H4 (cell line): ENCODE measurements around the gene PKN1. TPM values are rescaled to one million over a fixed set of nuclear protein-coding genes. Genes with fewer than 3 reads are reported as not detected.
A peak's percentile ranks its signal among the peaks of the same experiment; 100 is the strongest.

Experiments
- DNase-seq: peaks from one replicate; pipeline ENCODE4 v3.0.0-alpha.2; 2015; ENCODE audit warnings: low spot score
- total RNA-seq: library from RNA; depleted of rRNA; stranded (reverse); fragments of >200 nt; shearing (Covaris generic); gene quantifications from 2 replicates; pipeline ENCODE4 v1.2.3, GENCODE V29; 2014

PKN1 gene
- total RNA-seq, 1 experiment from 2014 or later, result 19.0 TPM

DNA sequence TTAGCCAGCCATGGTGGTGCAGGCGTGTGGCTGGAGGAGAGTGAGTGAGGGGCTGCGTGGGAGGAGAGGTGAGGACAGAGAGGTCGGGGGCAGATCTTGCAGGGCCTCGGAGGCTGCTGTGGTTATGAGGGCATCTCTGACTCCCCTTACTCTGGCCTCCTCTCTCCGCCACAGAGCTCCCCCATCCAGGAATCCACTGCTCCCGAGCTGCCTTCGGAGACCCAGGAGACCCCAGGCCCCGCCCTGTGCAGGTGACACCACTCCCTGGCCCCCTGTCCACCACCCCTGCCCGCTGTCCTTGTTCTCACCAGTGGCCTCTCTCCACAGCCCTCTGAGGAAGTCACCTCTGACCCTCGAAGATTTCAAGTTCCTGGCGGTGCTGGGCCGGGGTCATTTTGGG lies 34.3 kb downstream of the PKN1 start:
- DNase-seq, result no peak

DNA sequence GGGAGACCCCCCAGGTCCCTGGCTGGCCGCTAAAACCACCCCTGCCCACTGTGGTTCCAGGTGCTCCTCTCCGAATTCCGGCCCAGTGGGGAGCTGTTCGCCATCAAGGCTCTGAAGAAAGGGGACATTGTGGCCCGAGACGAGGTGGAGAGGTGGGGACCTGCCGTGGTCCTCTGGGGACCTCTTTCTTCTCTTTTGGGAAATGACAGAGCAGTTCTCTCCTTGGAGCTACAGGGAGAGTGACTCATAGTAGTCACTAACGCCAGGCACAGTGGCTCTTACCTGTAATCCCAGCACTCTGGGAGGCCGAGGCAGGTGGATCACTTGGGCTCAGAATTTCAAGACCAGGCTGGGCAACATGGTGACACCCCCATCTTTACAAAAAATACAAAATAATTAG lies 34.7 kb downstream of the PKN1 start:
- peak; percentile 6 for DNase-seq

DNA sequence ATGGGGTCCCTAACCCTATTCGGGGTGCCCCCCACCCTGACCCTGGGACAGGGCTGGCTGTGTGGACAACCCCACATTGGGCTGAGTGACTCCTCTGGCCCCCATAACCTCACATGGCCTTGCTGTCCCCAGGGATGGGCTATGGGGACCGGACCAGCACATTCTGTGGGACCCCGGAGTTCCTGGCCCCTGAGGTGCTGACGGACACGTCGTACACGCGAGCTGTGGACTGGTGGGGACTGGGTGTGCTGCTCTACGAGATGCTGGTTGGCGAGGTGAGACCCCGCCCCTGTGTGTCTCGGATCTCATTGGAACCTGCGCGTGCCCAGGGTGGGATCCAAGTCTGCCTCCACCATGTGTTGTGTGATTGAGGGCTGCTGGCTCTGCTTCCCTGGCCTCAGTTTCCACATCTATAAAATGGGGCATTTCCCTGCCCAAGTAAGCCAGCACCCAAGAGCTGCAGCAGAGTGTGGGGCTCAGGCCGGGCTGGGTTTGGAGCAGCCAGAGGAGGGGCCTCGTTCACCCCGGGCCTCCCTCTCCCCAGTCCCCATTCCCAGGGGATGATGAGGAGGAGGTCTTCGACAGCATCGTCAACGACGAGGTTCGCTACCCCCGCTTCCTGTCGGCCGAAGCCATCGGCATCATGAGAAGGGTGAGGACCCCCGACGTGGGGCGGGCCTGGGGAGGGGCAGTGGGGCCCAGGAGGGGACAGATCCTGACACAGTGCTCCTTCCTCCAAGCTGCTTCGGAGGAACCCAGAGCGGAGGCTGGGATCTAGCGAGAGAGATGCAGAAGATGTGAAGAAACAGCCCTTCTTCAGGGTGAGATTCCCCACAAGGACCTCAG lies 37.1 kb downstream of the PKN1 start:
- no peak for DNase-seq

DNA sequence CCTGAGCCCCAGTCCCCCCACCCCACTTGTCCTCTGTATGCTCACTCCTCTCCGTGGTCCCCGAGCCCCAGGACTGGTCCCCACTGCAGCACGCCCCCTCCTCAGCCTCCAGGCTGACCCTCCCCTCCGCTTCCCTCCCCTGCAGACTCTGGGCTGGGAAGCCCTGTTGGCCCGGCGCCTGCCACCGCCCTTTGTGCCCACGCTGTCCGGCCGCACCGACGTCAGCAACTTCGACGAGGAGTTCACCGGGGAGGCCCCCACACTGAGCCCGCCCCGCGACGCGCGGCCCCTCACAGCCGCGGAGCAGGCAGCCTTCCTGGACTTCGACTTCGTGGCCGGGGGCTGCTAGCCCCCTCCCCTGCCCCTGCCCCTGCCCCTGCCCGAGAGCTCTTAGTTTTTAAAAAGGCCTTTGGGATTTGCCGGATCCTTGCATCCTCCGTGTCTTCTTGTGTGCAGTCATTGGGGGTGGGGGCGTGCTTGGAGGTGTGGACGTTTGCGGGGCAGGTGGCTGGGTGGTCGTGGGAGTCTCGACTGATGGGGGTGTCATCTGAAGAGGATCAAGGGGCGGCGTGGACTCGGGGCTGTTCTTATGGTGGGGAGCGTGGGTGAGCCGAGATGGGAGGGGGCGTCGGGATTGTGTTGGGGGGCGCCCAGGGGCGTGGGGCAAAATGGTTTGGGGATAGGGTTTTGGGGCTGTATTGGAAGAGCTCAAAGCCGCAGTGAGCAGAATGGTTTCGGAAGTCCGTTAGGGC lies 38.5 kb downstream of the PKN1 start:
- DNase-seq, result no peak

DNA sequence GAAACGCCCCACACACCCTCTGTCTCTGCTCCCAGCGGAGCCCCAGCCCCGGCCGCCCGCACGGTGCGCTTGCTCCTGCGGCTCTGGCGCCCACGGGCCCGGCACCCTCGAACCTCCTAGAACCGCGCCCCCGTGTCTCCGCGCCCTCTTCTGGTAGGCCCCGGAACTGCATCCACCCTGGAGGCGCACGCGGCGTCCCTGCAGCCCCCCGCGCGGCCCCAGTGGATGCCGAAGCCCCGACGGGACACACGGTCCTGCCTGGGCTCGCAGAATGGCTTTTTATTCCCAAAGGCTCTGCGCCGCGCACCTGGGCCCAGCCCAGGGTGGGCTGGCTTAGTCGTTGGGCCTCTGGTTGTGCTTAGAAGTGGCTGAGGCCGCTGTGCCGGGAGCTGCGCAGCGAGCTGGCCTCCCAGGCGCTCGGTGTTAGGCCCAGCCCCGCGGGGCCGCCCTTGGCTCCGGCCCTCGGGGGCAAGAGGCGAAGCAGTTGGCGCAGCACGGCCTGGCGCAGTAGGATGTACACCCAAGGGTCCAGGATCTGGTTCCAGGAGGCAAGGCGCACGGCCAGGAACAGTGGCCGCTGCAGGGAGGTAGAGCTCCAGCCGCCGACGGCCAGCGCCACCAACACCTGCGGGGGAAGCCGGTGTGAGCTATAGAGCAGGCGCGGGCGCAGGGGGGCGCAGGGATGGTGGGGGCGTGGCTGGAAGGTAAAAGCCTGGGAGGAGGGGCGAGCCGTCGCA lies 39.3 kb downstream of the PKN1 start:
- no peak for DNase-seq

DNA sequence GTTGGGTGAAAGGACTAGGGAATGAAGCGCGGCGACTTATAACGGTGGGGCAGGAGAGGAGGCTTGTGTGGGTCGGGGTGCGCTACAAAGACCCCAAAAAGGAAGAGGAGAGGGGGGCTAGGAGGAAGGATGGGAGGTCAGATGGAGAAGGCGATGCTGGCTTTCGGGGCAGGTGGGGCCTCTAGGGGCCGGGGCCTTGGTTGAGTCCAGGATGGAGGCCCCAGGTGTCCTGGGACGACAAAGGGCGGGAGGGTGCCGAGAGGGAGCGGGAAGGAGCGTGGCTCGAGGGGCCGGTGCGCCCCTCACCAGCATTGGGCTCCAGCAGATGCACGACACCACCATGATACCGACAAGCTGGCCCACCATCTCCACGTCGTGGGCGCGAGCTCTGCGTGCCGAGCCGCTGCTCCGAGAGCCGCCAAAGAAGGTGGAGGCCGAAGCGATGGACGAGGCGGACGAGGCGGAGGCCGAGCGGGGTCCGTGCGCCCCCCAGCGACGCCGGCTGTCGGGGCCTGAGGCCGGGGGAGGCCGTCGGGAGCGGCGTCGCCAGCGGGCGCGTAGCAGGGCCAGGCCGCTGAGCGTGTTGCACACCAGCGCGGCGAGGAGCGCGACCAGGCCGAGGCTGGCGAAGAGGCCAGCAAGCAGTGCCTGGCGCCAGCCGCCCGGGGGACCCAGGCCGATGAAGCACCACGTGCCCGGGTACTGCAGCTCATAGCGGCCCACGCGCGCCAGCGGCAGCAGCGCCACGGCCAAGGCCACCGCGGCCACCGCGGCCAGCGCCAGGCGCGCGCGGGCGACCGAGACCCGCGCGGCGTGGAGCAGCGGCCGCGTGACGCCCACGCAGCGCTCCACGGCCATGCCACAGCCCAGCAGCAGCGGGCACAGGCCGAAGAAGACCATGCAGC lies 40.2 kb downstream of the PKN1 start:
- no peak for DNase-seq

DNA sequence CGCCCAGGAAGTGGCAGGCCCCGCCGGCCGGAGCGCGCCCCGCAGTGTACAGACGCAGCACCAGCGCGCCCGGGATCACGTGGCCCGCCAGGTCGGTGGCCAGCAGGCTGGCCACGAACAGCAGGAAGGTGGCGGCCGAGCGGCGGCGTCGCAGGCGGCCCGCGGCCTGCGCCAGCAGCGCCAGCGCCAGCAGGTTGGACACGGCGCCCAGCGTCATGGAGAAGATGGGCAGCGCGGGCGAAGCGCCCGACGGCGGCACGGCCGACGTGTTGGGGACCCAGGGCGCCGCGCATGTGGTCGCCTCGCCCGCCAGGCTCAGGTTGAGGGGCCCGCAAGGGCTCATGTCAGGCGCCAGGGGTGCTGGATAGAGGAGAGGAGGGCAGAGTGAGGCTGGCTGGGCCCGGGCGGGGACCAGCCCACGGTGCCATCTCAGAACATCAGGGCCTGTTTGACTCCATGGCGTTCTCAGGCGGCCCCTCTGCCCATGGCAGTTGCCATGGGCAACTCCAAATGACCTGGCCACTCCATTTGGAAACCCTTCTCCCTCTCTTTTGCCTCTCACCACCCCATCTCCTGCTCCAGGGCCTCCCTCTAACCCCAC lies 41.0 kb downstream of the PKN1 start:
- DNase-seq, result no peak

DNA sequence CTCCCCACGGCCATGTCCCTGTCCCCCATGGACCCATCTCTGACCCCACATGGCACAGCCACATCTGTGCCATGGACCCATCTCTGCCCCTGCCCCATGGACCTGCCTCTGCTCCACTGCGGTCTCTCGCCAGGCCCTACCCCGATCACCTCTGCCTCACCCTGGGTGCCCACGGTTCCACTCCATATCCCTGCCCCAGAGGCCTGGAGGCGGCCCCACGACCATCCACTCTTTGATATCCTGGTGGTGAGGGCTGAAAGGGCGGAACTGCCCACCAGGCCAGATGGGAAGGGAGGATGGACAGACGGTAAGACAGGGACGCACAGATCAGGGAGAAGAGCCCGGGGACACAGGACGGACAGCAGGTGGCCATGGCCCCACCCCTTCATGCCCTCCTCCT lies 41.7 kb downstream of the PKN1 start:
- no peak for DNase-seq

DNA sequence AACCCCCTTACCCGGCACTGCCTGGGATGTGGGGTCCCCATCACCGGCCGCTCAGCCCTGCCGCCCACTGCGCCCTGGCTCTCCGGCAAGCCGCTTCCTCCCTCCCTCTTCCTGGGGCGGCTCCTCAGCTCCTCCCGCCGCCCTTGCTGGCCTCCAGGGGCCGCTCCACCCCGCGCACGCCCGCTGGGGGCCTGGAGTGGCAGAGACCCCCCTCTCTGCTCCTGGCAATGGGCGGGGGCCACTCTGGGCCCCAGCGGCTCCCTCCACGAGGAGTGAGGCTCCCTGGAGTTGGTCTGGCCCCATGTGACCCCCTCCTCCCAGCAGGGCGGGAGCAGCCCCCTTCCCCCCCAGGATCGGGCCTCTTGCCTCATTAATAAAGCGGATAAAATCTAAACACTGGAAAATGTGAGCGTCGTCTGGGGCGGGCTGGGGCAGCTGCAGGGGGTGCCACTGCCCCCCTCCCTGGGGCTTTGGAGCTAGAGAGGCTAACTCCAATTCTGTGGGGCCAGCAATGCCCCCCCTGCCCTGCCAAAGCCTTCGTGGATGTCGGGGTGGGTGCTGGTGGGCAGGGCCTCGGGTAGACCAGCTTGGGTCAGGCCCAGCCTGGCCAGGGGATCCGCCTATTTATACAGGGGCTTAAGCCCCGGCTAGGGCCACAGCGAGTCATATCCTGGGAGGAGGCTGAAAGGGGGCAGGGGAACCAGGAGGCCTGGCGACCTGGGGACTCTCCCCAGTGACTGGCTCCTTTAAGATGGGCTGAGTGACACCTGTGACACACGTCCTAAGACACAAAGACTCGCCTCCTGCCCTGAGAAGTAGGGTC lies 42.4 kb downstream of the PKN1 start, which contains the start of gene PTGER1:
Gene PTGER1 (minus strand): TSS at position 104 of the 823 bp plus-strand sequence. CDS start 1,034 bp downstream, outside the sequence.
- DNase-seq, result no peak

DNA sequence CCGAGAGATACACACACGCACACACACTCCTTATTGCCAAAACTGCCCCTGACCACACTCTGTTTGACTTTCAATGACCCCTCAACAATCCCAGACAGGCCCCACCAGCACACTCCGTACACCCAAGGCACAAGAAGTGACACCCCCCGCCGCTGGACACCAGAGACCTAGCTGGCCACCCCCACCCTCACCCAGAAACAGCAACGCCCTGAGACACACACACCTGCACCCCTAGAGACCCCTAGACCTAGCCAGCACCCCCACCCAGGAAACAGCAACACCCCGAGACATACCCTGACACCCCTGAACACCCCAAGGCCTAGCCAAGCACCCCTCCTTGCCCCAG lies 43.2 kb downstream of the PKN1 start:
- DNase-seq, result no peak

DNA sequence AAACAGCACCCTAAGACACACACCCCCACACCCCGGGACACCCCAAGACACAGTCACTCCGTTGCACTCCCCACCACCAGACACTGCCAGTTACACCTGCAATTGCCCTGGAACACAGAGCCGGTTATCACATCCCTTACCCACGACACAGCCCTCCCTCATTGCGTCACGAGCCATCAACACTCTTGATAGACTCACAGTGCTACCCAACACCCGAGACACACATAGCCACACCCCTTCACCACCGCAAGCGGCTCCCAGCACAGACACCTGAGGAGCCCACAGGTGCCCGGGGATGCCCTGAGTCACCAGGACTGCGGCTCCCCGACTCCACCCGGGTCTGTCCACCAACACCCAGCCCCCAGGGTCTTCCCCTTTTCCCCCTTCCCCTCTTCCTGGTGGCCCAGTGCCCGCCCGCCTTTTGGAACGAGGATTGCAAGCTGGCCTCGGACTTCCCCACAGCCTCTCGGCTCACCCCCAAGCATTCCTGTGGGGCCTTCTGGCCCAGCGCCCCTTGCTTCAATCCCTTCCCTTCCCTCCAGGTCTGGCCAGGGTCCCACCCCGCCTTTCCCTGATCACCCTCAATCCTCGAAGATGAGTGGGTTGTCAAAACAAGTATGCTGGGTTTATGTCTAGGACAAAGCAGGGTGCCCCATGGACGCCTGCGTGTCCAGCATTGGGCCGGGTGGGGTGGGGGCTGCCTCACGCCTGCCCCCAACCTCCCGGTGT lies 43.7 kb downstream of the PKN1 start:
- peak; percentile 67 for DNase-seq

DNA sequence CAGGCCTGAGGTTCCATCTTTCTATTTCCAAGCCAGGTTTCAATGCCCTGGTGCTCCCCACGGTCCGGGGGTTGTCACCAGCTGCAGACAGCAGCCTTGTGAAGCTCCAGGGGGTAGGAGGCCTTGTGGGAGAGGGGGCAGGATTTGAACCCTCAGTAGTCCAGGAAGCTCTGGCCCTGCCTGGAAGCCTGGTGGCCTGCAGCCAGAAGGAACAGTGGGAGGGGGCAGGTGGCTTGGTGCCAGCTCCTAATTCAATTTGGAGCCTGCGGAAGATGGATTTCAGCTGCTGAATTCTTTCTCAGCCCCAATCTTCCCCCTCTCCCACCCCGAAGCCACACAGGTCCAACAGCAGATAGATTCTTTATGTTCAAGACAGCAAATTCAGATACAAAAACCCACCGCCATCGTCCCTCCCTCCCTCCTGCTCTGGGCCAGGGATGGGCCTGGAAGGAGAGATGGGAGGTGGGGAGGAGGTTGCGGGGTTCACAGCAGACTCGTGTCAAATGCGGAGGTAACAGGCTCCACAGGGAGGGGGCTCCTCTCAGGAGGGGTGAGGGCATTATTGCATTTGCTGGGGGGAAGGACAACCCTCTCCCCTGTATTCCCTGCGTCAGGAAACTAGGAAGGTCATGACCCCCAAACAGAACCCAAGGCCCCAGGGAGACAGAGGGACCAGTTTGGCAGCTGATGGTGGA lies 44.5 kb downstream of the PKN1 start:
- DNase-seq, result no peak

DNA sequence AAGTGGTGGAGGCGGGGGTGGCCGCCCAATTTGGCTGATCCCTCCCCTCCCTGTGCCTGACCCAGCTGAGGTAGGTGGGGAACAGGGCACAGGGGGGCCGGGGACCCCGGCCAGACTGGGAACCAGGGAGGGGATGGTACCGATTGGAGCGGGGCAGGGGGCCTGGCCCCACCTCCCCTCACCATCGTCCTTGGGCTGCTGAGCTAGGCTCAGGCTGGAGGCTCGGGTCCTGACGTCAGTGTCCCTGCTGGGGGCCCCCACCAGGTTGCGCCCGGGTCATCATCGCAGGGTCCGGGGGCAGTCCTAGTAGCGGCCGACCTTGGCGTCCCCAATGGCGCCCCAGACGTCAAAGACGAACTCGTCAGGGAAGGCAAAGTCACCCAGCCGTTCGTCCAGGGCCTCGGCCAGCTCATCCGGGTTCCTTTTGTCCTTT lies 45.0 kb downstream of the PKN1 start:
- DNase-seq, result no peak

DNA sequence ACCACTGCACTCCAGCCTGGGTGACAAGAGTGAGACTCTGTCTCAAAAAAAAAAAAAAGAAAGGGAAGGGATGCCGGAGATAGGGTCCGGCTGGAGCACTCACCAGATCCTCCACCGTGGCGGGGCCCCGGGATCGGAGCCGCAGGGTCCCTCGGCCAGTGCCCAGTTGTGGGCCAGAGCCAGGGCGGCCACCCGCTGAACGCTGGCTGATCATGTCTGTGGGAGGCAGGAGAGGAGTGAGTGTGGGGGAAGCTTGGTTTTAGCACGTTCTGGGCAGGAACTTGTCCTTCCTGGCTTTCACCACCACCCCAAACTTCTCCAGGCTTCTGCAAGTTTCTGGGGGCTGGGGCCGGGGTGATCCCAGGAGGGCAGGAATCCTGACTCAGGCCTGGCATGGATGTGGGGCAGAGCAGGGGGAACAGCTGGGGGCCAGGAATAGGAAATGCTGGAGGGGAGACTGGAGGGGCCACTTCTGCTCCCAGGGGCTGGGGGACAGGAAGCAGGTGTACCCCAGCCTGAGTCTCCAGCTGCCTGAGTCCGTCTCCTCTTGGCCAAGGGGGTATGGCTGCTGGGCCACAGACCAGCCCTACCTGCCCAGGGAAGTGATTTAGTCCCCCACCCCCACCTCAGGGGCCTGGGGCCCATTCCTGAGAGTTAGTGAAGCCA lies 46.3 kb downstream of the PKN1 start:
- no peak for DNase-seq

DNA sequence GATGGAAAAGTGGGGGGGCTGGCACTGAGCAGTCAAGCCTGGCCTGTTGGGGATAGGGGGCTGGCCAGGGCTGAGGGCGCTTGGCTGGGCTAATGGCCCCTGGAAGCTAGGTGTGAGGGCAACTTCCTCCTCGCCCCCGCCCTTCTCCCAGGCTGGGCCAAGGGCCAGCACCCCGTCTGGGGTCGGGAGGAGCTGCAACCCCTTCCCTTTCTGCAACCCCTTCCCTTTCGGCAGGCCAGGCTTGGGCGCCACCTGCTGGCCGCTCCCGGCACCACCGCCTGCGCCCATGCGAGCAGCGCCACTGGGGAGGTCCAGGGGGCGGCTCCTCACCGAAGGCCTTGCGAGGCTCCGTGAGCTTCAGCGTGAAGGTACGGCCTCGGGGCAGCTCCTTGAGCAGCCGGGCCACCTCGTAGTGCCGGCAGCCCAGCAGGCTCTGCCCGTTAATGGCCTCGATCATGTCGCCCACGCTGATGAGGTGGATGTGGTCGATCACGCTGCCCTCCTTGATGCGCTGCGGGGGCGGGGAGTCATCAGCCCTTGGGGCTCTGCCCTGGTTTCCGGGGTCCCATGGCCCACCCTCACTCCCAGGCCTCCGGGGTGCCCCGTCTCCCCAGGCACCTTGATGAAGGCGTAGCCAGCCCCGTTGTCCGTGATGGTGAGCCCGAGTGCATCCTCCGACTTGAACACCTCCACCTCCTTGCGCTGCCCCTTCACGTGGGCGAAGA lies 47.0 kb downstream of the PKN1 start:
- no peak for DNase-seq

DNA sequence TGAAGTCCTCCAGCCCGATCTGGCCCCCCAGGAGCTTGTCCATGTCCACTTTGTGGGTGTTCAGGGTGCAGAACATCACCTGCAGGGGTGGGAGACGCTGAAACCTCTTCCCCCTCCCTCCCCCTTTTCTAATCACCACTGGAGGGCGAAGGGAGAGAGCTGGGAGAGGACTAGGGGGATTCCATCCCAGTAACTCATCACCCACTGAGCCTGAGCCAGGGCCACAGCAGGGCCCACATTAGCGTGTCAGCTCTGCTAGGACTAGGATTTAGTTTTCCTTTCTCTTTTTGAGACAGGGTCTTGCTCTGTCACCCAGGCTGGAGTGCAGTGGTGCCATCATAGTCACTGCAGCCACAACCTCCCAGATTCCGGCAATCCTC lies 47.6 kb downstream of the PKN1 start:
- DNase-seq, result no peak

DNA sequence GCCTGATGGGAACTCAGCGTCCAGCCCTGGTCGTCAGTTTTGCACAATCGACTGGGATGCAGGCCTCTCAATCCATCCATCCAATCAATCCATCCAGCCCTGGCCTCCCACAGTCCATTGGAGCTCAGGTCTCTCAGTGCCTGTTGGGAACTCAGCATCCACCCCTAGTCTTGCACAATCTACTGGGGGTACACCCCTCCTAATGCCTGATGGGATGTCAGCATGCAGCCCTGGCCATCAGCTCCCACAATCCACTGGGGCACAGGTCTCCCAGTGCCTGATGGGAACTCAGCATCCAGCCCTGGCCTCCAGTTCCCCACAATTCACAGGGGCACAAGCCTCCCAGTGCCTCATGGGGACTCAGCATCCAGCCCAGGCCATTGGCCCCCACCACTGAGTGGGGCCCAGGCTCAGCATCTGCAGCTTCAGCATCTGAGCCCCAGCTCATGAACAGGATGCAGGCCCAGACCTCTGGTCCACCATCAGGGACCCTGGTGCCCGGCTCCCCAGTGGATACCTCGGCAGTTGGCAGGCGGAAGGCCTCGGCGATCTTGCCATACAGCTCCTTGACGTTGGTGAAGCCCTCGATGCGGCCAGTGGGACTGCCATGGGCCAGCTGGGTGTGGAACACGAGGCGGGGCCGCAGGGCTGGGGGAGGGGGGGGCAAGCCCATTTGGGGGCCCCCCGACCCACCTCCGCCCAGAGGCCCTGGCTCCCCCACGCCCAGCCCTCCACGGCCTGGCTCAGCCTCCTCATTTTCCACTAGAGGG lies 49.3 kb downstream of the PKN1 start:
- no peak for DNase-seq
